ENCODE results near the gene SPPL3. TPM values are rescaled to one million over a fixed set of nuclear protein-coding genes. Genes with fewer than 3 reads are reported as not detected.
"Not testable (repeated sequence)": the region's sequence is repeated elsewhere in the genome, so short reads cannot be mapped to it uniquely, and the experiment has no call there.

Gene SPPL3
- total RNA-seq, 1 experiment from 2014 or later = 9.7 TPM

- no peak for DNase-seq (ENCODE audit: low read depth)
Observed at GRCh38 chr12:120920178-120920577, 16.0 kb upstream of the SPPL3 start.

GRCh38 chr12:120917748-120918147 is 13.6 kb upstream of the SPPL3 start:
- DNase-seq (ENCODE audit: low read depth) = no peak

GRCh38 chr12:120916561-120916960 is 12.4 kb upstream of the SPPL3 start:
- no peak for DNase-seq (ENCODE audit: low read depth)

GRCh38 chr12:120914794-120915193 is 10.6 kb upstream of the SPPL3 start:
- no peak for DNase-seq (ENCODE audit: low read depth)

- no peak for DNase-seq (ENCODE audit: low read depth)
Observed at GRCh38 chr12:120909633-120910298, 5.6 kb upstream of the SPPL3 start.

GRCh38 chr12:120905856-120906384 is 1.8 kb upstream of the SPPL3 start:
- DNase-seq (ENCODE audit: low read depth) = no peak

- DNase-seq (ENCODE audit: low read depth) = peak; percentile 52
Observed at GRCh38 chr12:120903412-120904196, 554 bp downstream of the SPPL3 start.

- DNase-seq (ENCODE audit: low read depth) = no peak
Observed at GRCh38 chr12:120902846-120903411, 1.2 kb downstream of the SPPL3 start.

GRCh38 chr12:120901818-120902217 is 2.3 kb downstream of the SPPL3 start:
- DNase-seq (ENCODE audit: low read depth) = no peak

GRCh38 chr12:120901101-120901500 is 3.1 kb downstream of the SPPL3 start:
- DNase-seq (ENCODE audit: low read depth) = not testable (repeated sequence)

- DNase-seq (ENCODE audit: low read depth) = no peak
Observed at GRCh38 chr12:120895532-120895931, 8.6 kb downstream of the SPPL3 start.

- DNase-seq (ENCODE audit: low read depth) = no peak
Observed at GRCh38 chr12:120892265-120892664, 11.9 kb downstream of the SPPL3 start.

- DNase-seq (ENCODE audit: low read depth) = no peak
Observed at GRCh38 chr12:120890963-120891362, 13.2 kb downstream of the SPPL3 start.

GRCh38 chr12:120887253-120888043 is 16.7 kb downstream of the SPPL3 start:
- no peak for DNase-seq (ENCODE audit: low read depth)

GRCh38 chr12:120886199-120887018 is 17.7 kb downstream of the SPPL3 start:
- DNase-seq (ENCODE audit: low read depth) = no peak

GRCh38 chr12:120885521-120885920 is 18.6 kb downstream of the SPPL3 start:
- DNase-seq (ENCODE audit: low read depth) = no peak

- no peak for DNase-seq (ENCODE audit: low read depth)
Observed at GRCh38 chr12:120884644-120885043, 19.5 kb downstream of the SPPL3 start.

- no peak for DNase-seq (ENCODE audit: low read depth)
Observed at GRCh38 chr12:120882055-120882555, 22.1 kb downstream of the SPPL3 start.

GRCh38 chr12:120879718-120880300 is 24.3 kb downstream of the SPPL3 start:
- no peak for DNase-seq (ENCODE audit: low read depth)

GRCh38 chr12:120879102-120879501 is 25.1 kb downstream of the SPPL3 start:
- no peak for DNase-seq (ENCODE audit: low read depth)

Data from M059J (cell line).